ENCODE results near the gene ARL16. TPM values are rescaled to one million over a fixed set of nuclear protein-coding genes. Genes with fewer than 3 reads are reported as not detected.
A peak's percentile ranks its signal among the peaks of the same experiment; 100 is the strongest.

ARL16 gene
- total and polyA plus RNA-seq, 2 of the 8 experiments (the other 6 are each of a cell fraction or from before 2014, with no cell fraction given) = 37.0 to 60.8 TPM

GRCh38 chr17:81636505-81637288 is 46.9 kb downstream of the ARL16 start, which contains the start of the genes NPLOC4 and TSPAN10 (continued):
- peak; percentile 91 for TF ChIP-seq PHF8 (conservative IDR thresholded peaks at IDR 0.05; ENCODE audit: low read depth, low read length)
- TF ChIP-seq KDM1A (IDR thresholded peaks at IDR 0.05; ENCODE audit: borderline replicate concordance, low read length) = no peak
- TF ChIP-seq SP4 (IDR thresholded peaks at IDR 0.05; ENCODE audit: low read length) = 0 out of 2 replicates have a peak, but pooled peaks have one; percentile 42
- no peak for TF ChIP-seq CTBP2 (IDR thresholded peaks at IDR 0.05; ENCODE audit: borderline replicate concordance, insufficient read depth, insufficient read length, low read length)
- TF ChIP-seq CHD1 (IDR thresholded peaks at IDR 0.05; ENCODE audit: low read depth, low read length) = no peak
- TF ChIP-seq YY1 (IDR thresholded peaks at IDR 0.05; ENCODE audit: low read depth, low read length) = peak; percentile 81
- peak; percentile 91 for TF ChIP-seq POLR2AphosphoS5 (IDR thresholded peaks at IDR 0.05; ENCODE audit: low read depth, low read length)
- 0 out of 2 replicates have a peak, but pooled peaks have one; percentile 14 for TF ChIP-seq E2F6 (IDR thresholded peaks at IDR 0.05)
- TF ChIP-seq ASH2L (IDR thresholded peaks at IDR 0.05; ENCODE audit: low read length) = no peak
- TF ChIP-seq ZNF274 (IDR thresholded peaks at IDR 0.05; ENCODE audit: borderline replicate concordance, extremely low read depth, low read length) = no peak
- peak; percentile 54 for TF ChIP-seq SAP30 (IDR thresholded peaks at IDR 0.05; ENCODE audit: insufficient read depth, insufficient replicate concordance, low read length)
- 0 out of 2 replicates have a peak, but pooled peaks have one; percentile 15 for TF ChIP-seq TEAD4 (IDR thresholded peaks at IDR 0.05; ENCODE audit: low read depth, low read length)
- peak; percentile 4; the same call in 1 of the 2 replicates for TF ChIP-seq JUN (IDR thresholded peaks at IDR 0.05; ENCODE audit: low read depth, low read length)
- no peak for TF ChIP-seq CTCF (IDR thresholded peaks at IDR 0.05; ENCODE audit: control extremely low read depth in 1 of 3, insufficient read depth in 1 of 3, low read depth in 1 of 3, low read length in 3 of 3)
- no peak for TF ChIP-seq POU5F1 (IDR thresholded peaks at IDR 0.05; ENCODE audit: low read depth, low read length)
- no peak; a peak in 1 of 4 replicates for TF ChIP-seq RAD21 (IDR thresholded peaks at IDR 0.05 in 1 of 2, conservative IDR thresholded peaks at IDR 0.05 in 1 of 2; ENCODE audit: low read depth in 2 of 2, low read length in 2 of 2)
- TF ChIP-seq USF2 (IDR thresholded peaks at IDR 0.05; ENCODE audit: low read length) = no peak
- peak; percentile 90 for TF ChIP-seq GABPA (IDR thresholded peaks at IDR 0.05; ENCODE audit: borderline replicate concordance, insufficient read depth, low read length)
- TF ChIP-seq BACH1 (IDR thresholded peaks at IDR 0.05; ENCODE audit: low read length) = no peak
